HG03521 (cell line): ENCODE results near the gene DNAJC5.

Experiments
- ATAC-seq: cut with Tn5 transposase; IDR thresholded peaks from one replicate; pipeline ENCODE4 v1.9.1; 2021; ENCODE audit warnings: mild to moderate bottlenecking, moderate library complexity; ENCODE audit not compliant: unreplicated experiment

The DNAJC5 gene

GRCh38 chr20:63939061-63939935 lies 44.4 kb downstream of the DNAJC5 start:
- ATAC-seq, result no peak

GRCh38 chr20:63940071-63940471 lies 45.1 kb downstream of the DNAJC5 start:
- ATAC-seq, result no peak

- ATAC-seq, result no peak
Measured at GRCh38 chr20:63940472-63941266, 45.7 kb downstream of the DNAJC5 start.

- no peak for ATAC-seq
Measured at GRCh38 chr20:63941282-63942081, 46.6 kb downstream of the DNAJC5 start.

GRCh38 chr20:63942250-63942951 lies 47.5 kb downstream of the DNAJC5 start:
- no peak for ATAC-seq

GRCh38 chr20:63942969-63943807 lies 48.3 kb downstream of the DNAJC5 start:
- no peak for ATAC-seq

GRCh38 chr20:63943808-63944077 lies 48.8 kb downstream of the DNAJC5 start:
- ATAC-seq, result no peak

- no peak for ATAC-seq
Measured at GRCh38 chr20:63944078-63944941, 49.4 kb downstream of the DNAJC5 start.

- no peak for ATAC-seq
Measured at GRCh38 chr20:63945031-63945658, 50.2 kb downstream of the DNAJC5 start.

GRCh38 chr20:63945921-63946920 lies 51.3 kb downstream of the DNAJC5 start:
- ATAC-seq, result no peak

GRCh38 chr20:63946986-63947637 lies 52.2 kb downstream of the DNAJC5 start:
- no peak for ATAC-seq

- ATAC-seq, result no peak
Measured at GRCh38 chr20:63947638-63948456, 52.9 kb downstream of the DNAJC5 start.

GRCh38 chr20:63950701-63951397 lies 55.9 kb downstream of the DNAJC5 start:
- no peak for ATAC-seq

- ATAC-seq, result no peak
Measured at GRCh38 chr20:63951398-63952209, 56.7 kb downstream of the DNAJC5 start.

GRCh38 chr20:63952210-63952535 lies 57.2 kb downstream of the DNAJC5 start:
- no peak for ATAC-seq
